Endodermal cell (in vitro differentiated cells): ENCODE results near the gene LRRC19. TPM values are rescaled to one million over a fixed set of nuclear protein-coding genes. Genes with fewer than 3 reads are reported as not detected.

ENCODE experiments used
- DNase-seq: peaks from one replicate; pipeline ENCODE4 v3.0.0-alpha.2; 2017
- H3K27ac ChIP-seq: 2 replicates; pipeline ENCODE4 v1.5.1; 2013; ENCODE audit warnings: mild to moderate bottlenecking, low read depth, low read length, moderate library complexity
- H3K27me3 ChIP-seq: 2 replicates; pipeline ENCODE4 v1.6.1; 2013; ENCODE audit warnings: mild to moderate bottlenecking, low read length, moderate library complexity; ENCODE audit not compliant: insufficient read depth, control insufficient read depth, poor library complexity, severe bottlenecking
- H3K36me3 ChIP-seq: 2 replicates; pipeline ENCODE4 v1.7.0; 2013; ENCODE audit warnings: mild to moderate bottlenecking, low read length, moderate library complexity; ENCODE audit not compliant: control insufficient read depth, insufficient read depth
- H3K4me1 ChIP-seq: one replicate; pipeline ENCODE4 v1.7.0; 2013; ENCODE audit warnings: low read length; ENCODE audit not compliant: control insufficient read depth, insufficient read depth
- H3K4me3 ChIP-seq: 2 replicates; pipeline ENCODE4 v1.5.1; 2013; ENCODE audit warnings: mild to moderate bottlenecking, low read length, moderate library complexity
- H3K9ac ChIP-seq: 2 replicates; pipeline ENCODE4 v1.6.1; 2013; ENCODE audit warnings: mild to moderate bottlenecking, low read length, moderate library complexity; ENCODE audit not compliant: poor library complexity, severe bottlenecking; ENCODE audit errors: extremely low read depth
- H3K9me3 ChIP-seq: 2 replicates; pipeline ENCODE4 v1.6.1; 2013; ENCODE audit warnings: mild to moderate bottlenecking, low read length, moderate library complexity; ENCODE audit not compliant: control insufficient read depth
- H3K27ac Mint-ChIP-seq: 2 replicates; pipeline ENCODE4 v1.8.0; 2020; ENCODE audit warnings: mixed read lengths
- H3K27me3 Mint-ChIP-seq: 2 replicates; pipeline ENCODE4 v1.8.0; 2021; ENCODE audit warnings: mild to moderate bottlenecking, mixed read lengths; ENCODE audit not compliant: insufficient read depth
- H3K36me3 Mint-ChIP-seq: 2 replicates; pipeline ENCODE4 v1.8.0; 2020; ENCODE audit warnings: low read depth, mixed read lengths
- H3K4me1 Mint-ChIP-seq: 2 replicates; pipeline ENCODE4 v1.8.0; 2020; ENCODE audit warnings: mixed read lengths
- H3K4me3 Mint-ChIP-seq: 2 replicates; pipeline ENCODE4 v1.8.0; 2020; ENCODE audit warnings: mild to moderate bottlenecking, moderate library complexity, mixed read lengths
- H3K9me3 Mint-ChIP-seq: 2 replicates; pipeline ENCODE4 v1.8.0; 2020; ENCODE audit warnings: mild to moderate bottlenecking, mixed read lengths
- CTCF ChIP-seq: fragments of 200-600 bp; sonication (generic); conservative IDR thresholded peaks from 2 replicates; pipeline ENCODE4 v1.5.0; 2021; ENCODE audit warnings: antibody characterized with exemption, mild to moderate bottlenecking
- WGBS, 2 experiments: methylation state at CpG; one replicate each; pipeline versions ENCODE4 v1.1.5 to v1.1.7; 2013; ENCODE audit warnings: missing lambda C conversion rate in 2 of 2, mixed read lengths in 1 of 2; ENCODE audit not compliant: insufficient coverage in 1 of 2, insufficient read length in 1 of 2; 5-methylcytosine and 5-hydroxymethylcytosine counted together
- total RNA-seq, 2 donors: library from RNA; stranded (reverse); fragmentation: NEBNext Ultra II Directional in 1 of 2; extraction: Animal tissue kit (Norgen Biotek cat#: 25700) in 1 of 2; gene quantifications; 2 replicates in 1 of 2; 3 replicates in 1 of 2; pipeline ENCODE4 v1.2.1, GENCODE V29; 2021

Gene LRRC19
- total RNA-seq, 2 donors from 2014 or later, result not detected

GRCh38 chr9:27042476-27042875 is 37.0 kb upstream of the LRRC19 start:
- H3K27ac Mint-ChIP-seq, result no peak overlapping the region

GRCh38 chr9:27041746-27042145 is 36.3 kb upstream of the LRRC19 start:
- no peak overlapping the region for H3K27ac Mint-ChIP-seq
- H3K27ac ChIP-seq, result no peak overlapping the region

More at GRCh38 chr9:27042476-27042875, 37.0 kb upstream of the LRRC19 start:
- Histone ChIP-seq H3K4me1 (no peaks in the 10 kb centered on the region), H3K36me3 (no peaks in the 10 kb centered on the region), H3K9ac (no peak overlapping the region), H3K27me3 (no peaks in the 10 kb centered on the region), H3K27ac (no peak overlapping the region), H3K9me3 (no peaks in the 10 kb centered on the region), H3K4me3 (no peak overlapping the region)
- H3K36me3 Mint-ChIP-seq, result no peaks in the 10 kb centered on the region
- no peaks in the 10 kb centered on the region for H3K4me1 Mint-ChIP-seq
- TF ChIP-seq CTCF, result no peak
- H3K27me3 Mint-ChIP-seq, result no peaks in the 10 kb centered on the region
- H3K4me3 Mint-ChIP-seq, result no peak overlapping the region
- 48 to 63% methylated on average over 1 of the region's 1 CpG for WGBS, 2 experiments
- H3K9me3 Mint-ChIP-seq, result no peaks in the 10 kb centered on the region
- no peak for DNase-seq

GRCh38 chr9:27037499-27037898 is 32.0 kb upstream of the LRRC19 start:
- DNase-seq, result no peak
- Histone ChIP-seq H3K27ac (no peak overlapping the region), H3K27me3 (no peaks in the 10 kb centered on the region), H3K9ac (no peak overlapping the region), H3K4me3 (no peak overlapping the region), H3K4me1 (no peaks in the 10 kb centered on the region), H3K9me3 (no peaks in the 10 kb centered on the region), H3K36me3 (no peaks in the 10 kb centered on the region)
- 88 to 100% methylated on average over 2 of the region's 2 CpGs for WGBS, 2 experiments
- H3K27me3 Mint-ChIP-seq, result no peaks in the 10 kb centered on the region
- H3K9me3 Mint-ChIP-seq, result no peaks in the 10 kb centered on the region
- H3K4me3 Mint-ChIP-seq, result no peak overlapping the region
- TF ChIP-seq CTCF, result no peak
- no peaks in the 10 kb centered on the region for H3K36me3 Mint-ChIP-seq
- H3K27ac Mint-ChIP-seq, result no peak overlapping the region
- no peaks in the 10 kb centered on the region for H3K4me1 Mint-ChIP-seq

More at GRCh38 chr9:27041746-27042145, 36.3 kb upstream of the LRRC19 start:
- no peak overlapping the region for H3K9ac ChIP-seq
- no peak for TF ChIP-seq CTCF
- Mint-ChIP-seq H3K36me3 (no peaks in the 10 kb centered on the region), H3K4me3 (no peak overlapping the region), H3K4me1 (no peaks in the 10 kb centered on the region), H3K27me3 (no peaks in the 10 kb centered on the region), H3K9me3 (no peaks in the 10 kb centered on the region)
- no peaks in the 10 kb centered on the region for H3K4me1 ChIP-seq
- H3K4me3 ChIP-seq, result no peak overlapping the region
- H3K9me3 ChIP-seq, result no peaks in the 10 kb centered on the region
- no peaks in the 10 kb centered on the region for H3K27me3 ChIP-seq
- no peaks in the 10 kb centered on the region for H3K36me3 ChIP-seq
- DNase-seq, result no peak
